ENCODE results near the gene ZNF14.
"Not testable (repeated sequence)": the region's sequence is repeated elsewhere in the genome, so short reads cannot be mapped to it uniquely, and the experiment has no call there.

Gene ZNF14

GRCh38 chr19:19732579-19733501 is at the start of gene ZNF14:
Gene ZNF14 (minus strand): TSS chr19:19733112. CDS start chr19:19732958, 154 bp downstream.
- peak; percentile 97 for DNase-seq

GRCh38 chr19:19781791-19782190 is 48.9 kb upstream of the ZNF14 start:
- not testable (repeated sequence) for DNase-seq

- no peak for DNase-seq
These were observed 45.8 kb upstream of the ZNF14 start for GRCh38 chr19:19778666-19779065.

GRCh38 chr19:19777692-19778091 is 44.8 kb upstream of the ZNF14 start:
- DNase-seq: no peak

- DNase-seq: peak; percentile 95
These were observed 43.5 kb upstream of the ZNF14 start for GRCh38 chr19:19776206-19777008.

- no peak for DNase-seq
These were observed 42.9 kb upstream of the ZNF14 start for GRCh38 chr19:19775891-19776205.

GRCh38 chr19:19774354-19775033 is 41.6 kb upstream of the ZNF14 start:
- no peak for DNase-seq

GRCh38 chr19:19771963-19772362 is 39.1 kb upstream of the ZNF14 start:
- DNase-seq: not testable (repeated sequence)

- DNase-seq: not testable (repeated sequence)
These were observed 37.1 kb upstream of the ZNF14 start for GRCh38 chr19:19769971-19770370.

- DNase-seq: no peak
These were observed 25.3 kb upstream of the ZNF14 start for GRCh38 chr19:19758164-19758563.

- no peak for DNase-seq
These were observed 20.0 kb upstream of the ZNF14 start for GRCh38 chr19:19752760-19753403.

GRCh38 chr19:19751846-19752245 is 18.9 kb upstream of the ZNF14 start:
- no peak for DNase-seq

GRCh38 chr19:19750842-19751790 is 18.2 kb upstream of the ZNF14 start:
- DNase-seq: no peak

- DNase-seq: no peak
These were observed 17.3 kb upstream of the ZNF14 start for GRCh38 chr19:19749908-19750841.

- no peak for DNase-seq
These were observed 16.4 kb upstream of the ZNF14 start for GRCh38 chr19:19749117-19749907.

GRCh38 chr19:19748249-19748938 is 15.5 kb upstream of the ZNF14 start:
- DNase-seq: no peak

- DNase-seq: no peak
These were observed 14.7 kb upstream of the ZNF14 start for GRCh38 chr19:19747357-19748220.

All from stimulated activated CD4-positive, alpha-beta T cell treated with anti-CD3 and anti-CD28 coated beads, Interleukin-15, amount 100 ng/mL, for 24 hours (primary cell).